ENCODE measurements around the gene CENPU.

DNA sequence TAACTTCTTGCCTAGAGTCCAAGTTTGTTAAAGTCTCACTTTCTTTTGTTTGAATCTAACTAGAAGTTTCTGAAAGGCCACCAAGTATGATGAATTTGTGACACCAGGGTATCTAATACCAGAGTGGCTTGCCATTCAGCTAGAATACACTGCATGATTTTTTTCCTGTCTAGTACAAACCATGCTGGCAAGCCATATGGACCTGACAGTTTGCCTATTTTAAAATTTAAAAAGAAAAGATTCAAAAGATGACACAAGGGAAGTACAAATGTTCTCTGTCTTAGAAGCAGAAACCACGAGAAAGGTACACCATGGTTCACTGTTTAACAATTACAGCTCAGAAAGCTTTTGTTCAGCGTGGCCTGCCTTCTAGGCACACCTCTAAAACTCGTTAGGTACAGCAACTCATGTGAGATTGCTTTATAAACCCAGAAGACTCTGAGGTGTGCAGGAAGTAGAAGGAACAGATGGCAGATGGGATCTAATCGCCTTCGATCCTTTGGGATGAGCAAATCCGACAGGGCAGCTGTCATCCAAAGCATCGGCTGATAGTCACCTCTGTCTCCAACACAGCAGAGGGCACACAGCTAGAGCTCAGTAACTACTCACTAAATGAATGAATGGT, 35.4 kb upstream of the CENPU start:
- TF ChIP-seq CTCF (IDR thresholded peaks at IDR 0.05) (no peak), POLR2A (IDR thresholded peaks at IDR 0.05) (no peak), EP300 (IDR thresholded peaks at IDR 0.05) (no peak), POLR2AphosphoS5 (IDR thresholded peaks at IDR 0.05) (no peak)

Measured in suprapubic skin (tissue), 4 donors.